GM12878 (cell line): ENCODE data around the gene PTPRJ.

ENCODE experiments used
- CHD1 ChIP-seq: IDR thresholded peaks from 2 replicates; pipeline ENCODE4 v1.6.1; 2012; ENCODE audit warnings: low read depth, low read length, improper control_type of control experiment
- CREM ChIP-seq: IDR thresholded peaks from 2 replicates; pipeline ENCODE4 v1.6.1; 2014; ENCODE audit warnings: antibody characterized with exemption, low read depth
- EP300 ChIP-seq, 2 experiments: fragments of 150-350 bp in 1 of 2; IDR thresholded peaks; 2 replicates each; pipeline ENCODE4 v1.6.1; 2011 to 2012; ENCODE audit warnings: low read depth in 2 of 2, low read length in 2 of 2, borderline replicate concordance in 1 of 2, improper control_type of control experiment in 1 of 2, inconsistent platforms in 1 of 2; ENCODE audit not compliant: control insufficient read depth in 1 of 2
- EZH2 ChIP-seq: IDR thresholded peaks from 2 replicates; pipeline ENCODE4 v1.6.1; 2012; ENCODE audit warnings: low read depth, mild to moderate bottlenecking, control low read depth, inconsistent platforms, low read length, borderline replicate concordance; ENCODE audit not compliant: control insufficient read depth
- JUND ChIP-seq: IDR thresholded peaks from 2 replicates; pipeline ENCODE4 v1.6.1; 2012; ENCODE audit warnings: low read depth, mild to moderate bottlenecking, low read length, improper control_type of control experiment, moderate library complexity
- NFYB ChIP-seq: IDR thresholded peaks from 2 replicates; pipeline ENCODE4 v1.6.1; 2011; ENCODE audit warnings: low read depth, mild to moderate bottlenecking, low read length, improper control_type of control experiment, moderate library complexity; ENCODE audit not compliant: insufficient read depth
- POLR2A ChIP-seq: IDR thresholded peaks from 2 replicates; pipeline ENCODE4 v1.6.1; 2011; ENCODE audit warnings: low read depth, mild to moderate bottlenecking, low read length
- SMC3 ChIP-seq: IDR thresholded peaks from 2 replicates; pipeline ENCODE4 v1.6.1; 2011; ENCODE audit warnings: low read length, improper control_type of control experiment, borderline replicate concordance
- SP1 ChIP-seq: IDR thresholded peaks from one replicate; pipeline ENCODE4 v1.6.1; 2011; ENCODE audit warnings: low read depth, low read length
- TF ChIP-seq, protein P1 (sequence below): IDR thresholded peaks from 2 replicates; pipeline ENCODE4 v1.6.1; 2012; ENCODE audit warnings: low read depth, low read length, improper control_type of control experiment
- TF ChIP-seq, protein P2 (sequence below), 3 experiments: IDR thresholded peaks in 2 of 3; conservative IDR thresholded peaks in 1 of 3; 2 replicates each; pipeline ENCODE4 v1.5.1; 2011; ENCODE audit warnings: low read depth in 3 of 3, low read length in 3 of 3, mild to moderate bottlenecking in 3 of 3, control low read depth in 2 of 3, moderate library complexity in 2 of 3, inconsistent platforms in 1 of 3, mixed read lengths in 1 of 3; ENCODE audit not compliant: control insufficient read depth in 2 of 3, insufficient read depth in 1 of 3; ENCODE audit errors: extremely low read depth in 1 of 3
- TF ChIP-seq, protein P3 (sequence below): IDR thresholded peaks from 2 replicates; pipeline ENCODE4 v1.6.1; 2012; ENCODE audit warnings: low read length, inconsistent platforms

DNA sequence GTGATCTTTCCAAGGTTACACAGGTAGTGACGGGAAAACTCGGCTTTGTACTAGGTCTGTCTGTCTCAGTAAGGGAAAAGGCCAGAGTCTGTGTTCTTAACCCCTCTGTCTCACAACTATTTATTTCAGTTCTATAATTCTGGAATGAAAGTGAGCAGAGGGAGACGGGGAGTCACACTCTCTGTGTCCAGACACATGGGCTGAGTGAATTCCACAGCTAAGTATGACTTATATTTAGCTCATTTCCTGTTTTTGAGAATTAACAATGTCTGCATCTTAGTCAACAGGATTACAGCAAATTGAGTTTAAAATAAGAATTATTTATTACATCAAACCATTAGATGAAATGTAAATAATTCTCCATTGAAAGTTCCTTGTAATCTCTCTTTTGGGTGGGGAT is 173.8 kb downstream of the PTPRJ start:
- TF ChIP-seq, protein P1, sequence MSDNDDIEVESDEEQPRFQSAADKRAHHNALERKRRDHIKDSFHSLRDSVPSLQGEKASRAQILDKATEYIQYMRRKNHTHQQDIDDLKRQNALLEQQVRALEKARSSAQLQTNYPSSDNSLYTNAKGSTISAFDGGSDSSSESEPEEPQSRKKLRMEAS, result no peak
- TF ChIP-seq CHD1 (no peak), EP300 (IDR thresholded peaks at IDR 0.05; ENCODE audit: borderline replicate concordance in 1 of 2, control insufficient read depth in 1 of 2, low read depth in 2 of 2, low read length in 2 of 2) (no peak), CREM (no peak), POLR2A (no peak), EZH2 (no peak), SMC3 (no peak), JUND (no peak), SP1 (no peak), NFYB (no peak)
- TF ChIP-seq, protein P2, sequence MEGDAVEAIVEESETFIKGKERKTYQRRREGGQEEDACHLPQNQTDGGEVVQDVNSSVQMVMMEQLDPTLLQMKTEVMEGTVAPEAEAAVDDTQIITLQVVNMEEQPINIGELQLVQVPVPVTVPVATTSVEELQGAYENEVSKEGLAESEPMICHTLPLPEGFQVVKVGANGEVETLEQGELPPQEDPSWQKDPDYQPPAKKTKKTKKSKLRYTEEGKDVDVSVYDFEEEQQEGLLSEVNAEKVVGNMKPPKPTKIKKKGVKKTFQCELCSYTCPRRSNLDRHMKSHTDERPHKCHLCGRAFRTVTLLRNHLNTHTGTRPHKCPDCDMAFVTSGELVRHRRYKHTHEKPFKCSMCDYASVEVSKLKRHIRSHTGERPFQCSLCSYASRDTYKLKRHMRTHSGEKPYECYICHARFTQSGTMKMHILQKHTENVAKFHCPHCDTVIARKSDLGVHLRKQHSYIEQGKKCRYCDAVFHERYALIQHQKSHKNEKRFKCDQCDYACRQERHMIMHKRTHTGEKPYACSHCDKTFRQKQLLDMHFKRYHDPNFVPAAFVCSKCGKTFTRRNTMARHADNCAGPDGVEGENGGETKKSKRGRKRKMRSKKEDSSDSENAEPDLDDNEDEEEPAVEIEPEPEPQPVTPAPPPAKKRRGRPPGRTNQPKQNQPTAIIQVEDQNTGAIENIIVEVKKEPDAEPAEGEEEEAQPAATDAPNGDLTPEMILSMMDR (IDR thresholded peaks at IDR 0.05 in 2 of 3, conservative IDR thresholded peaks at IDR 0.05 in 1 of 3; ENCODE audit: control insufficient read depth in 2 of 3, extremely low read depth in 1 of 3, insufficient read depth in 1 of 3, low read depth in 3 of 3, low read length in 3 of 3), result no peak
- TF ChIP-seq, protein P3, sequence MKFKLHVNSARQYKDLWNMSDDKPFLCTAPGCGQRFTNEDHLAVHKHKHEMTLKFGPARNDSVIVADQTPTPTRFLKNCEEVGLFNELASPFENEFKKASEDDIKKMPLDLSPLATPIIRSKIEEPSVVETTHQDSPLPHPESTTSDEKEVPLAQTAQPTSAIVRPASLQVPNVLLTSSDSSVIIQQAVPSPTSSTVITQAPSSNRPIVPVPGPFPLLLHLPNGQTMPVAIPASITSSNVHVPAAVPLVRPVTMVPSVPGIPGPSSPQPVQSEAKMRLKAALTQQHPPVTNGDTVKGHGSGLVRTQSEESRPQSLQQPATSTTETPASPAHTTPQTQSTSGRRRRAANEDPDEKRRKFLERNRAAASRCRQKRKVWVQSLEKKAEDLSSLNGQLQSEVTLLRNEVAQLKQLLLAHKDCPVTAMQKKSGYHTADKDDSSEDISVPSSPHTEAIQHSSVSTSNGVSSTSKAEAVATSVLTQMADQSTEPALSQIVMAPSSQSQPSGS, result no peak
